PC-9 (cell line): ENCODE measurements around the gene GPRIN3. TPM values are rescaled to one million over a fixed set of nuclear protein-coding genes. Genes with fewer than 3 reads are reported as not detected.

ENCODE experiments used
- BruUV-seq: library from RNA; stranded (reverse); fragments of 400-500 nt; replicated peaks from 2 replicates; lab custom pipeline; 2021; lab: Mats Ljungman, UMichigan
- CTCF ChIA-PET: fragments of 300-600 bp; sonication (Branson Sonifier 250); formaldehyde crosslinking; loops from one replicate; lab custom pipeline; 2022; ENCODE audit warnings: antibody characterized with exemption; lab: Charles Lee
- POLR2A ChIA-PET: fragments of 300-600 bp; sonication (Branson Sonifier 250); formaldehyde crosslinking; loops from one replicate; lab custom pipeline; 2022; ENCODE audit warnings: antibody characterized with exemption; ENCODE audit not compliant: unreplicated experiment; lab: Charles Lee
- DNase-seq, 2 experiments: peaks; one replicate each; pipeline versions ENCODE4 v3.0.0 to v3.0.0-alpha.2; 2015 to 2022; ENCODE audit warnings: mixed read lengths in 1 of 2
- H2AFZ ChIP-seq: fragments of 200-600 bp; sonication (generic); 2 replicates; pipeline ENCODE4 v1.8.1; 2017; ENCODE audit warnings: antibody characterized with exemption
- H3F3A ChIP-seq: fragments of 200-600 bp; sonication (generic); 2 replicates; pipeline ENCODE4 v1.8.1; 2017; ENCODE audit warnings: antibody characterized with exemption, mild to moderate bottlenecking, low read depth; ENCODE audit not compliant: insufficient read depth
- H3K27ac ChIP-seq: fragments of 200-600 bp; sonication (generic); 2 replicates; pipeline ENCODE4 v1.6.1; 2016; ENCODE audit warnings: mixed run types
- H3K27me3 ChIP-seq: fragments of 200-600 bp; sonication (generic); 2 replicates; pipeline ENCODE4 v1.6.1; 2016; ENCODE audit warnings: low read depth, mixed run types; ENCODE audit not compliant: insufficient read depth
- H3K36me3 ChIP-seq: fragments of 200-600 bp; sonication (generic); 2 replicates; pipeline ENCODE4 v1.6.1; 2016; ENCODE audit warnings: low read depth, mixed run types
- H3K4me1 ChIP-seq: fragments of 200-600 bp; sonication (generic); replicated peaks from 2 replicates; pipeline ENCODE4 v1.6.1; 2016; ENCODE audit warnings: mixed run types; ENCODE audit not compliant: insufficient read depth
- H3K4me2 ChIP-seq: fragments of 200-600 bp; sonication (generic); 2 replicates; pipeline ENCODE4 v1.6.1; 2017; ENCODE audit warnings: mixed run types
- H3K4me3 ChIP-seq: fragments of 200-600 bp; sonication (generic); 2 replicates; pipeline ENCODE4 v1.6.1; 2016; ENCODE audit warnings: mixed run types
- H3K79me2 ChIP-seq: fragments of 200-600 bp; sonication (generic); 2 replicates; pipeline ENCODE4 v1.6.1; 2017; ENCODE audit warnings: low read depth, mixed run types
- H3K9me2 ChIP-seq: fragments of 200-600 bp; sonication (generic); 2 replicates; pipeline ENCODE4 v1.8.1; 2017; ENCODE audit warnings: mild to moderate bottlenecking; ENCODE audit not compliant: insufficient read depth
- H3K9me3 ChIP-seq: fragments of 200-600 bp; sonication (generic); 2 replicates; pipeline ENCODE4 v1.8.1; 2016; ENCODE audit warnings: low read depth; ENCODE audit not compliant: insufficient read depth
- H4K20me1 ChIP-seq: fragments of 200-600 bp; sonication (generic); 2 replicates; pipeline ENCODE4 v1.8.1; 2017; ENCODE audit not compliant: insufficient read depth
- EZH2 ChIP-seq: fragments of 200-600 bp; sonication (generic); IDR thresholded peaks from 2 replicates; pipeline ENCODE4 v1.8.0; 2017; ENCODE audit warnings: antibody characterized with exemption, low read depth
- intact Hi-C: fragments of 100-400 bp; cut with micrococcal nuclease; formaldehyde crosslinking; loops from one replicate; pipeline ENCODE4 v1.10.0; 2022; ENCODE audit not compliant: unreplicated experiment
- total RNA-seq: library from RNA; stranded (reverse); gene quantifications from 2 replicates; pipeline ENCODE4 v1.2.3, GENCODE V29; 2021
- TF ChIP-seq, protein P1 (sequence below): fragments of 200-600 bp; sonication (generic); conservative IDR thresholded peaks from 2 replicates; pipeline ENCODE4 v1.6.1; 2017; ENCODE audit warnings: mixed run types, antibody characterized with exemption, mild to moderate bottlenecking, moderate library complexity

The GPRIN3 gene
- total RNA-seq, 1 experiment from 2014 or later, result 0.02 TPM

- TF ChIP-seq EZH2, result no peak
- TF ChIP-seq, protein P1, sequence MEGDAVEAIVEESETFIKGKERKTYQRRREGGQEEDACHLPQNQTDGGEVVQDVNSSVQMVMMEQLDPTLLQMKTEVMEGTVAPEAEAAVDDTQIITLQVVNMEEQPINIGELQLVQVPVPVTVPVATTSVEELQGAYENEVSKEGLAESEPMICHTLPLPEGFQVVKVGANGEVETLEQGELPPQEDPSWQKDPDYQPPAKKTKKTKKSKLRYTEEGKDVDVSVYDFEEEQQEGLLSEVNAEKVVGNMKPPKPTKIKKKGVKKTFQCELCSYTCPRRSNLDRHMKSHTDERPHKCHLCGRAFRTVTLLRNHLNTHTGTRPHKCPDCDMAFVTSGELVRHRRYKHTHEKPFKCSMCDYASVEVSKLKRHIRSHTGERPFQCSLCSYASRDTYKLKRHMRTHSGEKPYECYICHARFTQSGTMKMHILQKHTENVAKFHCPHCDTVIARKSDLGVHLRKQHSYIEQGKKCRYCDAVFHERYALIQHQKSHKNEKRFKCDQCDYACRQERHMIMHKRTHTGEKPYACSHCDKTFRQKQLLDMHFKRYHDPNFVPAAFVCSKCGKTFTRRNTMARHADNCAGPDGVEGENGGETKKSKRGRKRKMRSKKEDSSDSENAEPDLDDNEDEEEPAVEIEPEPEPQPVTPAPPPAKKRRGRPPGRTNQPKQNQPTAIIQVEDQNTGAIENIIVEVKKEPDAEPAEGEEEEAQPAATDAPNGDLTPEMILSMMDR, result no peak
- Histone ChIP-seq H3K79me2 (no peaks in the 10 kb centered on the region), H3K4me1 (no peaks in the 10 kb centered on the region), H4K20me1 (no peaks in the 10 kb centered on the region), H3K27ac (no peak overlapping the region), H3K9me2 (no peaks in the 10 kb centered on the region), H3K9me3 (no peaks in the 10 kb centered on the region), H3K4me2 (no peak overlapping the region), H3F3A (no peaks in the 10 kb centered on the region), H3K4me3 (no peak overlapping the region), H3K27me3 (no peaks in the 10 kb centered on the region; the same call in 1 of the 2 replicates), H3K36me3 (no peaks in the 10 kb centered on the region), H2AFZ (no peak overlapping the region)
- POLR2A ChIA-PET, result no interaction called here
- intact Hi-C loops, result no loop called here
- CTCF ChIA-PET, result no interaction called here
- DNase-seq, result no peak
- BruUV-seq, result no TSS peak
Observed at GRCh38 chr4:89303177-89303576, 4.4 kb downstream of the GPRIN3 start.

DNA sequence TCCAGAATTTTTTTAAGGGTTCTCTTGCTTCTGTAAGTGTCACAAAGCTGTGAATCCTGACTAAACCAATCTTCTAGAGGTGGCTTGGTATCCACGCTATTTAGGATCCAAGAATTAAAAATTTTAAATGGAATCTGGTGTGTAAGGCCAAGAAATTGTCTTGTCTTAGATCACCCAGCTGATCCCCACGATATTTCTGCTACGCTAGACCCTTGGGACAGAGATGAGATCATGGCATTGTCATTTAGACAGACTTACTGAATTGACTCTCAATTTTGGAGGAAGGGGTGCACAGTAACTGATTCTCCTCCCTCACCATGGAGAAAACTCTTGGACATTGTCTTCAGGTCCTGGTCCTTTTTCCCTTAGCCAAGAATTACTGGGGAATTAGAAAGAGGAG lies 5.7 kb downstream of the GPRIN3 start:
- BruUV-seq, result no TSS peak
- CTCF ChIA-PET, result no interaction called here
- TF ChIP-seq, protein P1, result no peak
- TF ChIP-seq EZH2, result no peak
- Histone ChIP-seq H3K79me2 (no peaks in the 10 kb centered on the region), H3K4me3 (no peak overlapping the region), H3K27me3 (no peaks in the 10 kb centered on the region; the same call in 1 of the 2 replicates), H3K4me2 (no peak overlapping the region), H3F3A (no peaks in the 10 kb centered on the region), H4K20me1 (no peaks in the 10 kb centered on the region), H3K4me1 (no peaks in the 10 kb centered on the region), H3K27ac (no peak overlapping the region), H3K9me3 (no peaks in the 10 kb centered on the region), H2AFZ (no peak overlapping the region), H3K9me2 (no peaks in the 10 kb centered on the region), H3K36me3 (no peaks in the 10 kb centered on the region)
- no peak for DNase-seq
- POLR2A ChIA-PET, result no interaction called here
- intact Hi-C loops, result no loop called here

- POLR2A ChIA-PET, result no interaction called here
- H3K36me3 ChIP-seq, result no peaks in the 10 kb centered on the region
- H3K27ac ChIP-seq, result no peak overlapping the region
- no peaks in the 10 kb centered on the region for H3K9me3 ChIP-seq
- H3K27me3 ChIP-seq, result no peaks in the 10 kb centered on the region
- CTCF ChIA-PET, result no interaction called here
- intact Hi-C loops, result no loop called here
- H3K4me1 ChIP-seq, result no peaks in the 10 kb centered on the region
- H4K20me1 ChIP-seq, result no peaks in the 10 kb centered on the region
- H3K9me2 ChIP-seq, result no peaks in the 10 kb centered on the region
- TF ChIP-seq, protein P1, result no peak
- TF ChIP-seq EZH2, result no peak
- no peak for DNase-seq
- no peak overlapping the region for H2AFZ ChIP-seq
- H3K4me2 ChIP-seq, result no peak overlapping the region
- H3K4me3 ChIP-seq, result no peak overlapping the region
- no peaks in the 10 kb centered on the region for H3K79me2 ChIP-seq
- H3F3A ChIP-seq, result no peaks in the 10 kb centered on the region
- BruUV-seq, result no TSS peak
Observed at GRCh38 chr4:89301003-89301402, 6.6 kb downstream of the GPRIN3 start.
